Suppressor macrophage treated with lipopolysaccharide for 1 hour (primary cell): ENCODE results near the gene GPR176.
"Not testable (repeated sequence)": the region's sequence is repeated elsewhere in the genome, so short reads cannot be mapped to it uniquely, and the experiment has no call there.

ENCODE experiments used
- DNase-seq, 3 donors: peaks; one replicate each; pipeline ENCODE4 v3.0.0-alpha.2; 2020 to 2022

GPR176 gene

DNA sequence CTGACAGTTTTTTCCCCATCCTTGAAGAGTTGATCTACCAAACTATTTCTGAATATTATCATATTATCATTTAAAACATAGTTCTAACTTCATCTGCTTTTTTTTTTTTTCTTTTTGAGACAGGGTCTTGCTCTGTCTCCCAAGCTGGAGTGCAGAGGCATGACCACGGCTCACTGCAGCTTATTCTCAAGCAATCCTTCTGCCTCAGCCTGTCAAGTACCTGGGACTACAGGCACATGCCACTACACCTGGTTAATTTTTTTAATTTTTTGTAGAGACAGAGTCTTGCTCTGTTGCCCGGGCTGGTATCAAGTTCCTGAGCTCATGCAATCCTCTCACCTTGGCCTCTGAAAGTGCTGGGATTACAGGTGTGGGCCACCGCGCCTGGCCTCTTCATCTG, 15.2 kb upstream of the GPR176 start:
- DNase-seq = no peak

DNA sequence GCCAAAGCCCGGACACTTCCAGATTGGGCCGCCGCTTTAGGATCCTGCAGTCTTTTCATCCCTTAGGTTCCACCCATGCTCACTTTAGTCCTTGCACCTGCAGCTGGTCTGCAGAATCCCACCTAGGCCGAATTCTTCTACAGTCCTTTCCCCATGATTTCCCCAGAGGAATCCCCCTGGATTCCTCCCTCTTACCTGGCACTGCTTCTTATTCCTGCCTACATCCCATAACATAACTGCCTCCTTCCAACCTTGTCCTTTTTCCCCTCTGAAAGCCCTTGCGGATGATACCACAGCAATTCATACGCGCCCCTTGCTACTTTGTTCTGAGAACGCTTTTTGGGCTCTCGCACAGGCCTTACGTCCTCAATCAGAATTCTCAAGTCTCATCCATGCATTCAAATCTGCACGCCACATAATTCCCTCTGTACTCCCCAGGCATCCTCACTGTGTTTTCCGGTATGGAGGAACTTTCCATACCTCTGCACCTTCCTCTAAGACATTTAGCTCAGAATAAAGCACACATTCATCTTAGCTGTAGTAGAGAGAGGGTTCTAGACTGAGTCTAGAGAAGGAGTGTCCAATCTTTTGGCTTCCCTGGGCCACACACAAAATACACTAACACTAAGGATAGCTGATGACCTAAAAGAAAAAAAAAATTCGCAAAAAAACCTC, 14.5 kb upstream of the GPR176 start:
- DNase-seq = peak in 1 of 3 donors; percentile 2

DNA sequence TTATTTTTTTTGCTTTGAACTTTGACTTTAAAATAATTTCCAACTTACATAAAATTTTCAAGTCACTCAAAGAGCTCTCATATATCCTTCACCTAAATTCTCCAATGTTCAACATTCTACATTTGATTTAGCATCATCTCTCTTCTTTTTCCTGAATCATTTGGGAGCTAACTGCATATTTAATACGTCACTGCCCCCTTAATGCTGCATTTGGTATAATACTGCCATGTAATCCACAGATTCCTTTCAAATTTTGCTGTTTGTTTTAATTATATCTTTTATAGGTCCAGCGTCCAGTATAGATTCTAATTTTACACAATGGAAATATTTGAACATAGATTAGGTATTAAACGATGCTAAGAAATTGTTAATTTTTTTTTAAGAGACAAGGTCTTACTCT, 11.5 kb upstream of the GPR176 start:
- no peak for DNase-seq

DNA sequence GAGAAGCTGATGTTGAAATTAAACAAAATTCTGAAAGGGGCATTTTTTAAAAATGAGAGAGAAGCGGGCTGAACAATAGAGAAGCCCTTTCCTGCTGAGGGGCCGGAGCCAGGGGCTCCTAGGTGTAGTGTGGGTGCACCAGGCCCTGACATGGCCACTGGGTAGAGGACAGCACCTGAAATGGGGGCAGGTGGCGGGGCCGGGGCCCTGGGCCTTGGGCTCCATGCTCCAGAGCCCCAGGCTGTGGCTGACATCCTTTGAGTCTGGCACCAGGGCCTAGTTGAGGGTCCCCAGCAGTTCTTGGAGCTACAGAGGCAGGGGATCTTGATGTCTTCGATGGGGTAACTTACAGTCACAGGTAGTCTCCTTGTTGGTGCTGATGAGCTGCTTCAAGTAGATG, 6.5 kb upstream of the GPR176 start:
- no peak for DNase-seq

DNA sequence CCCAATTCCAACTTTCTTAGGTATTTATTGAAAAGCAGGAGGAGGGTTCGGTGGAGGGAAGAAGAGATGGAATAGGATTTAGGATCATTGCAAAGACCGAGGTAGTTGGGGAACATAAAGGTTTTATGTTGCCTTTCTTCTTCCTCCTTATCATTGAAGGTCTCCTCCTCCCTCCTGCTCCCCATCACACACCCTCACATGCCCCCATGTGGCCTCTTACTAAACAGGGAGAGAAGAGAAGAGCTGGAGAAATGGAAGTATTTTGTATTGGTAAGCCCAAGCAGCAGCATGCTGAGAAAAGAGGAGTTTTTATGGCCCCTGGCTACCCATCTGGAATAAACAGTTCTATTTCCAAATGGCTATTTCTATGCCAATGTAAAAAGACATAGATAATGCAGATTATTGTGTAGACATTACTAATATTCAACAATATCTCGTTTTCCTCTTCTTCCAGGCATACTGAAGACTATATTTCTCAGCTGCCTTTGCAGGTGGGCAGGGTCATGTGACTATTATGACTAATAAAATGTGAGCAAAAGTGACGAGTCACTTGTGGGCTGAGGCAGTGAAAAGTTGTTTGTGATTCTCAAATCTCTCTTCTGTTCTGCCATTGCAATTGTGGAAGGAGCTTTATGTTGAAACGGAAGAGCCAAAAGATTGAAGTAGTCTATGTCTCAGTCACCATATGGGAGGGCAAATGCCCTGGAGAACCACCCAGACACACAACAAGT, 5.2 kb upstream of the GPR176 start:
- DNase-seq = peak; percentile 41 to 48 (median 46)

DNA sequence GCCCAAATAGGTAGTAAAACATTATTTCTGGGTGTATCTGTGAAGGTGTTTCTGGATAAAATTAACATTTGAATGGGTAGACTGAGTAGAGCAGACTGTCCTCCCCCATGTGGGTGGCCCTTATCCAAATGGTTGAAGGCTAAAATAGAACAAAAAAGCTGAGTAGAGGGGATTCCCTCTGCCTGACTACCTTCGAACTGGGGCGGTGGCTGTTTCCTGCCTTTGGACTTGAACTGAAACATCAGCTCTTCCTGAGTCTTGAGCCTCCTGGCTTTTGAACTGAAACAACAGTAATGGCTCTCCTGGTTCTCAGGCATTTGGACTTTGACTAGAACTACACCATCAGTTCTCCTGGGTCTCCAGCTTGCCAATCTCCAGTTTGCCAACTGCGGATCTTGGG, 4.4 kb upstream of the GPR176 start:
- no peak for DNase-seq

DNA sequence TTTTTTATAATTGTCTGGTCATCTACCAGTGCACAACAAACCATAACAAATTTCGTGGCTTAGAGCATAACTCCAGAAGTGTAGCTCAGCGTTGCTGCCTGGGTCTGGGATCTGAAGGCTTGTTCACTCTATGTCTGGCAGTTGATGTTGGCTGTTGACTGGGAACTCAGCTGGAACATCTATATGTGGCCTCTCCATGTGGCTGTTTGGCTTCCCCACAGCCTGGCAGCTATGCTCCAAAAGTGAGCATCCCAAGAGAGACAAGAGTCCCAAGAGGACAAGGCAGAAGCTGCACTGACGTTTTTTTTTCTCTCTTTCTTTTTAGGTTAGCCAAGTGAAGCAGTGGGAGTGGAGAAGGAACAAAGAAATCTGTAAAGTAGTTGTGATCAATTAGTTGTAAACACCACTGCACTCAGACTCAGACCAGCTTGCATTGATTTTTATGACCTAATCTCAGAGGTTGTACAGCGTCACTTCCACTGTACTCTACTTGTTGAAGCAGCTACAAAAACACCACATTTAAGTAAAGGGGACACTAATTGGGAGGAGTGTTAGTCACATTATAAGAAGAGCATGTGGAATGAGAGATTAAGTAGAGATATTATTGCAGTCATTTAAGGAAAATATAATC, 2.5 kb upstream of the GPR176 start:
- no peak for DNase-seq

DNA sequence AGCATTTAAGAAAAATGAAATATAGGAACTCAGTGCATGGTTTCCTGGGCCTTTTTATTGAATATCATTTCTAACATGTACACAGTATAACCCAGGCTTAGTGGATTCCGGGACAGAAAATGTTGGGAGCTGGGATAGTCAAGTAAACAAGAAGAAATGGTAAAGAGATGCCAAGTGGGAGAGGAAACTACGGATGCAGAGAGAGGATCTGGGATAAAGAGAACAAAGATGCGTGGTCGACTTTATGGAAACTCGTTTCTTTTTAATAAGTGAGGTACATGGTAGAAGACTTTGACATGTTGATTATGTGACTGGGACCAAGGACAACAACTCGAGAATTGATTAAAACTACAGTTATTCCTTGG, 1.2 kb upstream of the GPR176 start:
- no peak for DNase-seq

DNA sequence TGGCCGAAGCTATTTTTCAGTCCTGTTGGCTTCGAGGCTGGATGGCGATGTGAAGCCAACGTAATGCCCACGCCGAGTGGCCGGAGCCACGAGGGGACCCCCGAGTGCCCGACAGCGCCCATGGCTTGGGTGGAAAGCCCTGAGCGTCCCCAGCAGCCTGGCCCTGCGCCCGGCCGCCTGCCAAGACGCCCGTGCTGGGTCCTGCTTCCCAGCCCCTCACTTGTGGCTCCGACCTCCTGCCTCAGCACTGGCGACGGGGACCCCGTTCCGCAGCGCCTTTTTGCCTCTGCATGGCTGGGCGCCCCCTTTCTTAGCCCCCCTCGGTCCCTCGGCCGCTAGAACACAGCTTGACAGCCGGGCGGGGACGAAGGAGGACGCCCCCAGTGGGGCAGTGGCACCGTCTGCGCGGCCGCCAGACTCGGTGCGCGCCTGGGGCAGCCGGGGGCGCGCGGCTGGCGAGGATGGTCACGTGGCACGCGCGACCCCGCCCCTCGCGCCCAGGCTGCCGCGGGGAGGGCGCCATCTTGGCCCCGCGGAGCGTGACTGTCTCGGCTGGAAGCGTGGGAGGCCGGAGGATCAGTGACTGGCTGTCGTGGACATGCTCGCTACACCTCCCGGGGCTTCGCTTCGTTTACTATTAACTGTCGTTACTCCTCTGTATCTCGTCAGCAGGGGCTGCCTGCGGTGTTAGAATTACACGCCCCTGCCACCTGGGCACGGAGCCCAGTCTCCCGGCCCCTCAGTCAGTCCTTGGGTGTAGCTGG, 626 bp upstream of the GPR176 start:
- peak; percentile 90 to 96 (median 95) for DNase-seq

DNA sequence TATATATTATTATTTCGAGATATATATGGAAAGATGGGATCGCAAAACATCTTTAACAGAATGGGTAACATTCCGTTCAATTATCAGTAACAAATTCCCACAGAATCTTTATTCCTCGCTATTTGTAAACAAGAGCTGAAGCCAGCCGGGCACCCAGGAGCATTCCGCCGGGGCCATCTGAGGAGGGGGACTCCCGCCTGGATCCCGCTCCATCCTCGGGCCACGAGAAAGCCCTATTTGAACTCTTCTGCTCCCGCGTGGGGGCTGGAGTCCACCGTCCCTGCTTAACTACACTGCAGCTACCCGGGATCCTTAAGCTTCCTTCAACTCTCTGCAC, 687 bp downstream of the GPR176 start:
- DNase-seq = no peak

DNA sequence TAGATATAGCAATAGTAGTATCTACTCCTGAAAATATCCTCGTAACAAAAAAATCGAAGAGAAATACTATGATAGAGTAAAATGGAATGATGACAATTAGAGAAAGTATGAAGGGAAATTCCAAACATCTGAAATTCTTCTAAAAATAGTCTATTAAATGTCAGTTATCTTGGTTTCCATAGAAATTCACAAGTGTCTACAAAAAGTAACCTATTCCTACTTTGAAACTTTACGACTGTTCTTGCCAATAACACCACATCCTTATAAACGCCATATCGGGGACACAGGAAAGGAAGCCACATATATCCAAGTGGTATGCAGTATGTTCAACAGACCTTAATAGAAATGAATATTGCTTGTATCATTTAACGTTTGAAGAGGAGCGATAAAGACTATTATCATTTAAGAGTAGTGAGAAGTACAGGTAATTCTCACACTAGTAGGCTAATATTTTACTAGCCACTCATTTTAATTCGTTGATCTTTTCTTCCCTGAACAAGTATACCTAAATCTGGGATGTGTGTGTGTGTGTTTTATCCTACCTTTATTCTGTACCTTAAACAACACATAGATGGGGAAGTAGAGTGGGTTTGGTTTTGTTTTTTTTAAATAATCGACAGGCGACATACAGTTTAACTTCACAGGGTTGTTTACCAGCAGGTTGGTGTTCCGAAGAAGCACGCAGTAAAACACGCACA, 1.2 kb downstream of the GPR176 start:
- DNase-seq = no peak

DNA sequence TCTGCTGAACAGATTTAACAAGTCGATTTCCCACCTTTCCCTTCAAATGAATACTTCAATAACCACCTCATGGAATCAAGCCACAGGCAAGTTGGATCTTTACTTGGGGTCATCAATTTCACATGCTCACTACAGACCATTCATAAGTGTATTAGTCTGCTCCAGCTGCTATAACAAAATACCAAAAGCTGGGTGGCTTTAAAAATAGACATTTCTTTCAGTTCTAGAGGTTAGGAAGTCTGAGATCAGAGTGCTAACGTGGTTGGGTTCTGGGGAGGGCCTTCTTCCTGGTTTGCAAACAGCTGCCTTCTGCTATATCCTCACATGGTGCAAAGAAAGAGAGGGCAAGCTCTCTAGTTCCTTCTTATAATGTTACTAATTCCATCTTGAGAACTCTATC, 5.1 kb downstream of the GPR176 start:
- DNase-seq = peak in 1 of 3 donors; percentile 12

DNA sequence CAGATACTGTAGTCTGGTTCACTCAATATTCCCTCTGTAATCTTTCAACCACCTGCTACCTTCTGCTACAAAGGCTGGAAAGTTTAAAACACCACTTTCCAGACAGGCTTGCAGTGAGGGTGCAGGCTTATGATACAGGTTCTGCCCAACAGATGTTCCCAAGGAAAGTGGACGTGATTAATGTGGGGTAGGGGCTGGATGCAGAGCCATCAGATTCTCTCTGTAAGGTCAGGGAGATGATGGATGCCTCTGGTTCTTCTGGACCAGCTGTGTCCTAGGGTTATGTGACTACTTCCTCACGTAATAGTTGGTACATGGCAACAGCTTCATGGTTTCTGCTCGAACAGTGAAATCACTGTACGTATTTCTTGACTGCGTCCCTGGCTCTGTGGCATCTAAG, 11.1 kb downstream of the GPR176 start:
- no peak for DNase-seq

DNA sequence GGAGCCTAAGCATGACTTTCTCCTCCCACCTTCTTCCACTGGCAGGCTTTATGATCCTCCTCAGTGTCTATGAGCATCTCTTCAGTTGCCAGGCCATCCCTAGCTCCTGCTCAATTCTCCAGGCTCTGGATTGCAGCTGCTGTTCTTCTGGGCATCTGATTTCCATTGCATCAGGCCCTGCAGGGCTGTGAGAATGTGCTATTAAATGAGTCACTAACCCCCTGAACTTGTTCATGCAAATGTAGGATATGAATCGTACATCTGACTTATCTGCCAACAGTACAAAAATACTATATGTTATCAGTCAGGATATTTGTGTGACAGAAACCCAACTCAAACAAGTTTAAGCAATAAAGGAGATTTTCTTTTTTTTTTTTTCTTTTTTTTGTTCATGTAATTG, 11.9 kb downstream of the GPR176 start:
- DNase-seq = peak in 2 of 3 donors; percentile 16 to 49

DNA sequence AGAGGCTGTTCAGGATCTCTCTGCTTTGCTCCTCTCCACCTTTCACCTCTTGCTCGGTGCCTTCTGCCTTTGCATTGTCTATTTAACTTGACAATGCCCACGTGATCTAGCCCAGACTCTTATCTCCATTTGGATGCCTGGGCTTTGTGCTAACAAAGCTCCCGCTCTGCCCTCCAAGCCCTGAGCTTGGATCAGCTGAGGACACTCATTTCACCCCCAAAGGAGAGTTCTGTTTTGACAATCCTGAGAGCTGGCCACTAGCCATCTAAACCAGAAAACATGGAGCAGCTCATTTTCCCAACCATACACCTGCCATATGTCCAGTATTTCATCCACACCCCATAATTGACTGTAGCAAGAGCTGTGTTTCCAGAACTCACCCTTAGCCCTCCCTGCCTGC, 12.8 kb downstream of the GPR176 start:
- DNase-seq = no peak

DNA sequence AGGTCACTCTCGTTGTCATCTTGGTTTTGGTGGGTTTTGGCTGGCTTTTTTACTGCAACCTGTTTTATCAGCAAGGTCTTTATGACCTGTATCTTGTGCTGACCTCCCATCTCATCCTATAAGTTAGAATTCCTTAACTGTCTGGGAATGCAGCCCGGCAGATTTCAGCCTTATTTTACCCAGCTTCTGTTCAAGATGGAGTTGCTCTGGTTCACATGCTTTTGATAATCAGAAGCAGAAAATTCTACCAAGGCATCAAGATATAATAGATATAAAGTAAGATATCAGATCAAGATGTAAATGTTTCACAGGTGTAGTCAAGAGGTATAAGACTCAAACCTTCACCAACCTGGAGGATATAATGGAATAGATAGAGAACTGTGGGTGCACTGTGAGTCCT, 16.0 kb downstream of the GPR176 start:
- DNase-seq = no peak

DNA sequence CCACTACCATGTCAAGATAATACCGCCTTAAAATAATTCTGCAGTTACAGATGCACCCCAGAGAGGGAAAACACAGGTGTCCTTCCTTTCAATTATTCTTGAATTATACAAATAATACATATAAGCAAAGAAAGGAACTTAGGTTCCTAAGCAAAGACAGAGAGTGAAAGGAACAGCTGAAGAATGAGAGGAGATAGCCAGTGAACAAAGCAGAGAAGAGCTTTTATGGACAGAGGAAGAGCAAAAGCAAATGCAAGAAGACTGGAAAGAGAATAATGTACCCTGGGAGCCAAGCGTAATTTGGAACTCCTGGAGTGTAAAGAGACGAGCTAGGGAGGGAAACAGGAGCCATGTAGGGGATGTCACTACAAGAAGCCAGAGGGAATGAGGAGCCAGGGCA, 21.7 kb downstream of the GPR176 start:
- DNase-seq = no peak

DNA sequence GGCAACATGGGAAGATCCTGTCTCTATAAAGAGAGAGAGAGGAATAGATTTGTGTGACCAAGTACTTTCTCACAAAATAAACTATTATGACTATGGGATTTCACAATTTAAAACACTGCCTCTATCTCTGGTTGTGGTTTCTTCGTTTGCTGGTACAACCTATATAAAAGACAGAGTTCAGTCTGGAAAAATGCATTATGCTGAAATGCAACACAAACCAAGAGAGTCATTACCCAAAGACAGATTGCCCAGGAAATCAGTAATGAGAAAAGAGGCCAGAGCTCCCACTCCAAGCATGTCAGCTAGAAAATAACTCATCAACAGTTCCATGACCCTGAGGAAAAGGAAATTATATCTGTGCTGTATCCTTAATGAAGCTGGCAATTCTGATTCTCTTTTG, 23.2 kb downstream of the GPR176 start:
- no peak for DNase-seq

DNA sequence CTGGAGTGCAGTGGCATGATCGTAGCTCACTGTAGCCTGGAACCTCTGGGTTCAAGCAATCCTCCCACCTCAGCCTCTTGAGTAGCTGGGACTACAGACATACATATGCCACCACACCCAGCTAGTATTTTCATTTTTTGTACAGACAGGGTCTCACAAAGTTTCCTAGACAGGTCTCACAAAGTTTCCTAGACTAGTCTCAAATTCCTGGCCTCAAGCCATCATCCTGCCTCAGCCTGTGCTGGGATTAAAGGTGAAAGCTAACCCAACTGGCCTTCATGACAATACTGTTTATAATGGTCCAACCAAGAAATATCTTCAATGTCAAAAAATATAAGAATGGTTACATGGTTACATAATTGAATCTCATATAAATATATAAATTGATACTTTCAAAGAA, 24.0 kb downstream of the GPR176 start:
- no peak for DNase-seq

DNA sequence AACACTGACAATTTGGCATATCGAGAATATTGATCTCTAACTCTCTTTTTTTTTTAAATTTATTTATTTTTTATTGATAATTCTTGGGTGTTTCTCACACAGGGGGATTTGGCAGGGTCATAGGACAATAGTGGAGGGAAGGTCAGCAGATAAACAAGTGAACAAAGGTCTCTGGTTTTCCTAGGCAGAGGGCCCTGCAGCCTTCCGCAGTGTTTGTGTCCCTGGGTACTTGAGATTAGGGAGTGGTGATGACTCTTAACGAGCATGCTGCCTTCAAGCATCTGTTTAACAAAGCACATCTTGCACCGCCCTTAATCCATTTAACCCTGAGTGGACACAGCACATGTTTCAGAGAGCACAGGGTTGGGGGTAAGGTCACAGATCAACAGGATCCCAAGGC, 27.0 kb downstream of the GPR176 start:
- not testable (repeated sequence) for DNase-seq

DNA sequence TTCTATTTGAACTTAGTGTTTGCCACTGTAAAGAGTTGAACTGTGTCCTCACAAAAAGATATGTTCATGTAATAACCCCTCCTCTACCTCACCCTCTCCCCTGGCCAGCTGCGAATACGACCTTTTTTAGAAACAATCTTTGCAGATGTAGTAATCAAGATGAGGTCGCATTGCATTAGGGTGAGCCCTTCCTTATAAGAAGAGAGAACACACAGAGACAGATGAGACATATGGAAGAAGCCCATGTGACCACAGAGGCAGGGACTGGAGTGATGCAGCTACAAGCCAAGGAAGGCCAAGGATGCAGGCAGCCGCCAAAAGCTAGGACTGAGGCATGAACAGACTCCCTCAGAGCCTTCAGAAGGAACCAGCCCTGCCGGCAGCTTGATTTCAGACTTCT, 27.6 kb downstream of the GPR176 start:
- no peak for DNase-seq

DNA sequence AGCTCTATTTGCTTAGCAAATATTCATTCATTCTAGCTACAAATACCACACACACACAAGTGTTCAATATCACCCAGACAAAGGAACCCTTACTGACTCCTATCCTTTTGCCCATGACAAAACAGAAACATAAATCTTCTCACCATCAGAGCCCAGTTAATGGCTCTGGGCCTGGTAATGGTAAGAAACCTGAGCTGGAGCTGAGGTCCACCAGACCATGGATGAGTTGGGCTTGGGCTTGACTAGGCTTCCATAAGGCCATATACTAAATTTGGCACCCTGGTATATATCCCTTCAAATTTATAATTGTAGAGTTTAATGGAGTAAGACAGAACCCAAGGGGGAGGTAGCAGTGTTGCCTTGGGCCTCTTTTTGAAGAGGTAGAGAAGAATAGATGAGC, 29.4 kb downstream of the GPR176 start:
- DNase-seq = no peak

DNA sequence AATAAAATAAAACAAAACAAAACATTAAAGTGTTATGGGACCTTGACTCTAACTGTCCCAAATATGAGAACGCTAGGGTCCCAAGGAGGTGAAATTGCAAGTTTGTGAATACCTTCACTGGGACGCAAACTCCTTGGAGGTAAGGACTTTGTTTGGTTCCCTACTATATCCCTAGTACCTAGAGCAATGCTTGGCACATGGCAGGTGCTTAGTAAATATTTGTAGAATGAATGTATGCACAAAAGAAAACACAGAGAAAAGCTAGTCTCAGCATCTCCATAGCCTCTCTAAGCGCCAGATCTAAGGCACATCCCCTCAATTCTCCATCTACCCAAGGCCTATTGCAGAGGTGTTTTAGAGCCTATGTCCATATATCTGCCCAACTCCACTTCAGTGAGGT, 30.5 kb downstream of the GPR176 start:
- DNase-seq = no peak
